Colonic mucosa (tissue), 4 donors: ENCODE results near the gene GABBR2. TPM values are rescaled to one million over a fixed set of nuclear protein-coding genes. Genes with fewer than 3 reads are reported as not detected.

Experiments used
- DNase-seq: peaks from one replicate; pipeline ENCODE4 v3.0.0-alpha.2; 2020
- H3K27ac ChIP-seq: fragments of 200-600 bp; one replicate; pipeline ENCODE4 v1.8.0; 2021
- H3K27me3 ChIP-seq: fragments of 200-600 bp; one replicate; pipeline ENCODE4 v1.8.0; 2021
- H3K36me3 ChIP-seq: fragments of 200-600 bp; one replicate; pipeline ENCODE4 v1.8.0; 2021
- H3K4me1 ChIP-seq: fragments of 200-600 bp; one replicate; pipeline ENCODE4 v1.8.0; 2021; ENCODE audit warnings: mild to moderate bottlenecking
- H3K4me3 ChIP-seq: fragments of 200-600 bp; one replicate; pipeline ENCODE4 v1.8.0; 2021
- H3K9ac ChIP-seq, 2 donors: one replicate each; pipeline ENCODE4 v1.7.0; 2013; ENCODE audit warnings: control low read depth in 2 of 2, low read depth in 2 of 2, low read length in 2 of 2
- H3K9me3 ChIP-seq: fragments of 200-600 bp; one replicate; pipeline ENCODE4 v1.8.0; 2021
- CTCF ChIP-seq: fragments of 200-600 bp; IDR thresholded peaks from one replicate; pipeline ENCODE4 v1.8.0; 2022; ENCODE audit warnings: antibody characterized with exemption, mild to moderate bottlenecking
- intact Hi-C: fragments of 100-400 bp; cut with DNase I; formaldehyde crosslinking; loops from one replicate; pipeline ENCODE4 v1.14.1; 2022
- total RNA-seq, 2 donors: library from RNA; stranded (reverse); fragmentation: NEBNext Ultra II Directional in 1 of 2; extraction: Animal tissue kit (Norgen Biotek cat#: 25700) in 1 of 2; gene quantifications; one replicate each; pipeline ENCODE4 v1.2.1, GENCODE V29; 2021
- donor health status: healthy.
- donor health status: DM: no; HTN: no; CAD: no.
- donor health status: DM: no; HTN: no; CAD: no.

Gene GABBR2
- total RNA-seq, 2 donors from 2014 or later = 0.05 TPM; not detected in 1

- TF ChIP-seq CTCF = no peak
- no peaks in the 10 kb centered on the region for H3K36me3 ChIP-seq
- intact Hi-C loops = no loop called here
- H3K9ac ChIP-seq = no peak overlapping the region
- DNase-seq = no peak
- H3K27me3 ChIP-seq = no peaks in the 10 kb centered on the region
- H3K9me3 ChIP-seq = no peaks in the 10 kb centered on the region
- H3K4me1 ChIP-seq = no peaks in the 10 kb centered on the region
- no peak overlapping the region for H3K4me3 ChIP-seq
- H3K27ac ChIP-seq = no peak overlapping the region
These were observed 271.2 kb downstream of the GABBR2 start for GRCh38 chr9:98437458-98438034.

- Histone ChIP-seq H3K9ac (no peak overlapping the region), H3K4me3 (no peak overlapping the region), H3K36me3 (no peaks in the 10 kb centered on the region), H3K9me3 (no peaks in the 10 kb centered on the region), H3K27me3 (no peaks in the 10 kb centered on the region), H3K4me1 (no peaks in the 10 kb centered on the region), H3K27ac (no peak overlapping the region)
- TF ChIP-seq CTCF = no peak
- no peak for DNase-seq
- intact Hi-C loops = no loop called here
These were observed 275.8 kb downstream of the GABBR2 start for GRCh38 chr9:98432960-98433359.

GRCh38 chr9:98432134-98432533 is 276.6 kb downstream of the GABBR2 start:
- Histone ChIP-seq H3K9me3 (no peaks in the 10 kb centered on the region), H3K27ac (no peak overlapping the region), H3K4me1 (no peaks in the 10 kb centered on the region), H3K36me3 (no peaks in the 10 kb centered on the region), H3K9ac (no peak overlapping the region), H3K4me3 (no peak overlapping the region), H3K27me3 (no peaks in the 10 kb centered on the region)
- DNase-seq = no peak
- intact Hi-C loops = no loop called here
- no peak for TF ChIP-seq CTCF

- no peak for TF ChIP-seq CTCF
- no peak overlapping the region for H3K27ac ChIP-seq
- peak; percentile 22 for DNase-seq
- no peaks in the 10 kb centered on the region for H3K36me3 ChIP-seq
- H3K9me3 ChIP-seq = no peaks in the 10 kb centered on the region
- H3K4me1 ChIP-seq = no peaks in the 10 kb centered on the region
- H3K4me3 ChIP-seq = no peak overlapping the region
- H3K27me3 ChIP-seq = no peaks in the 10 kb centered on the region
- H3K9ac ChIP-seq = no peak overlapping the region
- intact Hi-C loops = no loop called here
These were observed 278.0 kb downstream of the GABBR2 start for GRCh38 chr9:98430535-98431292.

GRCh38 chr9:98429613-98430012 is 279.1 kb downstream of the GABBR2 start:
- Histone ChIP-seq H3K9me3 (no peaks in the 10 kb centered on the region), H3K27ac (no peak overlapping the region), H3K4me1 (no peaks in the 10 kb centered on the region), H3K9ac (no peak overlapping the region), H3K36me3 (no peaks in the 10 kb centered on the region), H3K27me3 (no peaks in the 10 kb centered on the region), H3K4me3 (no peak overlapping the region)
- intact Hi-C loops = loop anchor here (10.0 kb wide), 1 partner anchor 55 kb away; no protein-coding TSS in a partner anchor
- DNase-seq = no peak
- no peak for TF ChIP-seq CTCF
